ENCODE measurements around the gene GNAS-AS1.

GNAS-AS1 gene

GRCh38 chr20:58781138-58781537 is 69.6 kb downstream of the GNAS-AS1 start:
- H3K9ac ChIP-seq (ENCODE audit: low read length), result no peak overlapping the region
- H3K36me3 ChIP-seq (ENCODE audit: low read length), result no peaks in the 10 kb centered on the region
- H3K27ac ChIP-seq (ENCODE audit: low read depth, low read length), result no peak overlapping the region
- H3K4me2 ChIP-seq (ENCODE audit: low read depth, low read length, poor library complexity, severe bottlenecking), result no peak overlapping the region
- H3K27me3 ChIP-seq (ENCODE audit: low read length), result no peaks in the 10 kb centered on the region
- H3K4me3 ChIP-seq (ENCODE audit: insufficient read depth, low read length, poor library complexity, severe bottlenecking), result no peak overlapping the region
- no peak overlapping the region for H2AFZ ChIP-seq (ENCODE audit: low read depth, low read length, severe bottlenecking)
- no peaks in the 10 kb centered on the region for H3K9me3 ChIP-seq (ENCODE audit: insufficient read depth, low read length)
- no peaks in the 10 kb centered on the region for H3K79me2 ChIP-seq (ENCODE audit: insufficient read depth, low read length)
- TF ChIP-seq CTCF (IDR thresholded peaks at IDR 0.05; ENCODE audit: insufficient read depth, low read length, poor library complexity, severe bottlenecking), result no peak
- no peak for TF ChIP-seq EZH2phosphoT487 (conservative IDR thresholded peaks at IDR 0.05; ENCODE audit: low read length)
- H3F3A ChIP-seq (ENCODE audit: insufficient read depth), result no peaks in the 10 kb centered on the region
- H3K9me2 ChIP-seq (replicated peaks; ENCODE audit: insufficient read depth, low read length), result no peaks in the 10 kb centered on the region
- no peaks in the 10 kb centered on the region for H4K20me1 ChIP-seq (ENCODE audit: low read depth, low read length)

GRCh38 chr20:58778760-58779159 is 71.9 kb downstream of the GNAS-AS1 start:
- H3K9ac ChIP-seq (ENCODE audit: low read length), result no peak overlapping the region
- no peak overlapping the region for H2AFZ ChIP-seq (ENCODE audit: low read depth, low read length, severe bottlenecking)
- no peak overlapping the region for H3K4me3 ChIP-seq (ENCODE audit: insufficient read depth, low read length, poor library complexity, severe bottlenecking)
- no peaks in the 10 kb centered on the region for H3K36me3 ChIP-seq (ENCODE audit: low read length)
- no peaks in the 10 kb centered on the region for H3F3A ChIP-seq (ENCODE audit: insufficient read depth)
- no peaks in the 10 kb centered on the region for H3K27me3 ChIP-seq (ENCODE audit: low read length)
- no peaks in the 10 kb centered on the region for H3K9me2 ChIP-seq (replicated peaks; ENCODE audit: insufficient read depth, low read length)
- H3K27ac ChIP-seq (ENCODE audit: low read depth, low read length), result no peak overlapping the region
- no peak overlapping the region for H3K4me2 ChIP-seq (ENCODE audit: low read depth, low read length, poor library complexity, severe bottlenecking)
- TF ChIP-seq EZH2phosphoT487 (conservative IDR thresholded peaks at IDR 0.05; ENCODE audit: low read length), result no peak
- TF ChIP-seq CTCF (IDR thresholded peaks at IDR 0.05; ENCODE audit: insufficient read depth, low read length, poor library complexity, severe bottlenecking), result no peak
- H3K9me3 ChIP-seq (ENCODE audit: insufficient read depth, low read length), result no peaks in the 10 kb centered on the region
- H3K79me2 ChIP-seq (ENCODE audit: insufficient read depth, low read length), result no peaks in the 10 kb centered on the region
- H4K20me1 ChIP-seq (ENCODE audit: low read depth, low read length), result no peaks in the 10 kb centered on the region

GRCh38 chr20:58777657-58778056 is 73.0 kb downstream of the GNAS-AS1 start:
- TF ChIP-seq EZH2phosphoT487 (conservative IDR thresholded peaks at IDR 0.05; ENCODE audit: low read length) (no peak), CTCF (IDR thresholded peaks at IDR 0.05; ENCODE audit: insufficient read depth, low read length, poor library complexity, severe bottlenecking) (no peak)
- Histone ChIP-seq H3K9me3 (ENCODE audit: insufficient read depth, low read length) (no peaks in the 10 kb centered on the region), H4K20me1 (ENCODE audit: low read depth, low read length) (no peaks in the 10 kb centered on the region), H3K9me2 (replicated peaks; ENCODE audit: insufficient read depth, low read length) (no peaks in the 10 kb centered on the region), H3K4me2 (ENCODE audit: low read depth, low read length, poor library complexity, severe bottlenecking) (no peak overlapping the region), H2AFZ (ENCODE audit: low read depth, low read length, severe bottlenecking) (no peak overlapping the region), H3K9ac (ENCODE audit: low read length) (no peak overlapping the region), H3K27me3 (ENCODE audit: low read length) (no peaks in the 10 kb centered on the region), H3F3A (ENCODE audit: insufficient read depth) (no peaks in the 10 kb centered on the region), H3K79me2 (ENCODE audit: insufficient read depth, low read length) (no peaks in the 10 kb centered on the region), H3K36me3 (ENCODE audit: low read length) (no peaks in the 10 kb centered on the region), H3K27ac (ENCODE audit: low read depth, low read length) (no peak overlapping the region), H3K4me3 (ENCODE audit: insufficient read depth, low read length, poor library complexity, severe bottlenecking) (no peak overlapping the region)

Measured in SU-DHL-6 (cell line).